GM19468 (cell line): ENCODE results near the gene SDHB.

Experiments used
- ATAC-seq: cut with Tn5 transposase; IDR thresholded peaks from one replicate; pipeline ENCODE4 v1.9.1; 2021; ENCODE audit warnings: mild to moderate bottlenecking, moderate library complexity, moderate number of reproducible peaks; ENCODE audit not compliant: unreplicated experiment; ENCODE audit errors: extremely low read depth

Gene SDHB

GRCh38 chr1:17052641-17053040 is 1.2 kb downstream of the SDHB start:
- ATAC-seq: no peak

- ATAC-seq: no peak
Observed at GRCh38 chr1:17052038-17052437, 1.8 kb downstream of the SDHB start.

GRCh38 chr1:17047924-17048323 is 5.9 kb downstream of the SDHB start:
- no peak for ATAC-seq

GRCh38 chr1:17046334-17046657 is 7.5 kb downstream of the SDHB start:
- ATAC-seq: no peak

- no peak for ATAC-seq
Observed at GRCh38 chr1:17045634-17046333, 8.0 kb downstream of the SDHB start.

GRCh38 chr1:17045150-17045549 is 8.7 kb downstream of the SDHB start:
- no peak for ATAC-seq

- no peak for ATAC-seq
Observed at GRCh38 chr1:17043676-17044075, 10.2 kb downstream of the SDHB start.

- no peak for ATAC-seq
Observed at GRCh38 chr1:17040135-17040534, 13.7 kb downstream of the SDHB start.

- no peak for ATAC-seq
Observed at GRCh38 chr1:17039522-17039921, 14.3 kb downstream of the SDHB start.

GRCh38 chr1:17033481-17033880 is 20.4 kb downstream of the SDHB start:
- no peak for ATAC-seq

GRCh38 chr1:17032741-17033140 is 21.1 kb downstream of the SDHB start:
- no peak for ATAC-seq

GRCh38 chr1:17031436-17031835 is 22.4 kb downstream of the SDHB start:
- ATAC-seq: no peak

GRCh38 chr1:17030206-17030605 is 23.6 kb downstream of the SDHB start:
- ATAC-seq: no peak

GRCh38 chr1:17028662-17029188 is 25.1 kb downstream of the SDHB start:
- ATAC-seq: no peak

- no peak for ATAC-seq
Observed at GRCh38 chr1:17027900-17028299, 25.9 kb downstream of the SDHB start.

- no peak for ATAC-seq
Observed at GRCh38 chr1:17027403-17027802, 26.4 kb downstream of the SDHB start.

GRCh38 chr1:17024721-17025120 is 29.1 kb downstream of the SDHB start:
- no peak for ATAC-seq

GRCh38 chr1:17023573-17023972 is 30.3 kb downstream of the SDHB start:
- ATAC-seq: no peak

- ATAC-seq: peak; percentile 46
Observed at GRCh38 chr1:17023102-17023501, 30.7 kb downstream of the SDHB start.

GRCh38 chr1:17021896-17022295 is 31.9 kb downstream of the SDHB start:
- no peak for ATAC-seq

- ATAC-seq: no peak
Observed at GRCh38 chr1:17020502-17020901, 33.3 kb downstream of the SDHB start.

GRCh38 chr1:17018849-17019248 is 35.0 kb downstream of the SDHB start:
- no peak for ATAC-seq
